ENCODE results near the gene CWC27. TPM values are rescaled to one million over a fixed set of nuclear protein-coding genes. Genes with fewer than 3 reads are reported as not detected.

The CWC27 gene
- total and polyA plus RNA-seq, 2 of the 13 experiments (the other 11 are each of a cell fraction or from before 2014, with no cell fraction given): 21.1 to 25.7 TPM

DNA sequence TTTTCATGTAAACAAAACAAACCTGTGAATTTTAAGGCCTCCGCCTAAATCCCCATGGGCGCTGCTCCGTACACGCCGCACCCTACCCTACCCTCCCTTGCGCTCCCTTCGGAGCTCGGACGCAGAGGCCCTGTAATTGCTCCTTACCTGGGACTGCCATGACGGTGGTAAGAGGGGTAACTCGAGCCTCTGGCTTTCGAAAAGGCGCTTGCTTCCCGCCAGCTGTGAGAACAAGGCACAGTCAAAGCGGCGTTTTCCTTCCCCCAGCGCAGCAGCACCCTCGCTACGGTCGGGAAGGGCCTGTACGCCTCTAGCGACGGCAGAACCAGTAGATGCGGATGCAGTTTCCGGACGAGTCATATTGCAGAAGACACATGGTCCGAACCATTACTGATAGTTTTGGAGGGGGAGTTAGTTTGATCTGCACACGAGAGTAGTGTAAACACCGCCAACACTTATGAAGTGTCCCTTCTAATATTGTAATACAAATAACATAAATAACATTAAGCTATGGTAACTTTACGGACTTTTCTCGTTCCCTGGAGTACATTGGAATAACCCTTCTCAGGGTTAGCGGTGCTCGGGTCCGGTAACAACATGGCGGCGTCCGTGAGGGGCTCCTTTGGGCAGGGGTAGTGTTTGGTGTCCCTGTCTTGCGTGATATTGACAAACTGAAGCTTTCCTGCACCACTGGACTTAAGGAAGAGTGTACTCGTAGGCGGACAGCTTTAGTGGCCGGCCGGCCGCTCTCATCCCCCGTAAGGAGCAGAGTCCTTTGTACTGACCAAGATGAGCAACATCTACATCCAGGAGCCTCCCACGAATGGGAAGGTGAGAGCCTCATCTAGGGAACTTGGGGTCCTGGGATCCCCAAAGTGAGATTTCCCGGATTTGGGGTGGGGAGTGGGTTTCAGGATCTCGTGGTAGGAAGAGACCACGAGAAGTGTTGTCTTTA, at the start of gene CWC27, which contains the start of gene SREK1IP1 (continued):
- TF ChIP-seq SALL2 (CRISPR knock-in tag; IDR thresholded peaks at IDR 0.05) (0 out of 2 replicates have a peak, but pooled peaks have one; percentile 55), ZNF547 (CRISPR knock-in tag; IDR thresholded peaks at IDR 0.05) (0 out of 2 replicates have a peak, but pooled peaks have one; percentile 48), ZNF414 (CRISPR knock-in tag; IDR thresholded peaks at IDR 0.05) (no peak), NAIF1 (CRISPR knock-in tag; IDR thresholded peaks at IDR 0.05; ENCODE audit: borderline replicate concordance) (peak; percentile 87), ZFP41 (CRISPR knock-in tag; IDR thresholded peaks at IDR 0.05; ENCODE audit: borderline replicate concordance) (no peak), NCOA2 (CRISPR knock-in tag; IDR thresholded peaks at IDR 0.05) (peak; percentile 14; the same call in 1 of the 2 replicates), ZNF740 (CRISPR knock-in tag; IDR thresholded peaks at IDR 0.05) (no peak), SRSF1 (optimal IDR thresholded peaks at IDR 0.05; ENCODE audit: low read depth, low read length) (no peak), ELF3 (CRISPR knock-in tag; IDR thresholded peaks at IDR 0.05) (peak; percentile 62), ATF4 (CRISPR knock-in tag; IDR thresholded peaks at IDR 0.05) (peak in 1 of 2 experiments; percentile 55; a peak in 1 of 4 replicates), HHEX (CRISPR knock-in tag; IDR thresholded peaks at IDR 0.05) (peak; percentile 57; the same call in 1 of the 2 replicates), ZBED4 (CRISPR knock-in tag; IDR thresholded peaks at IDR 0.05; ENCODE audit: borderline replicate concordance) (no peak), ZFP90 (CRISPR knock-in tag; IDR thresholded peaks at IDR 0.05; ENCODE audit: borderline replicate concordance) (no peak; the same call in 1 of the 2 replicates)
- TF ChIP-seq, protein P1, sequence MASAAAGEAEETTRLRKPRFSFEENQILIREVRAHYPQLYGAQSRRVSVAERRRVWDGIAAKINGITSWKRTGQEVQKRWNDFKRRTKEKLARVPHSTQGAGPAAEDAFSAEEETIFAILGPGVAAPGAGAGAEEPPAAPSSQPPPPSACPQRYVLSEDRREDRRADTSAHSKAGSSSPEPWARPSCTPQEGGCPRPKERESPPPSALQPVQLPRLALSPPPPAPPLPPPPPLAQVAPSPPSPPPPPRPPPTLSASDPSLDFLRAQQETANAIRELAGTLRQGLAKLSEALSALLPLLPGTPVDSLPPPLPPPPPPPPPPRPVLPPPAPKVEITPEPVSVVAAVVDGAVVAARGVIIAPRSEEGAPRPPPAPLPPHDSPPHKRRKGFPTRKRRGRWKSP (CRISPR knock-in tag; IDR thresholded peaks at IDR 0.05): peak; percentile 78
- TF ChIP-seq, protein P2, sequence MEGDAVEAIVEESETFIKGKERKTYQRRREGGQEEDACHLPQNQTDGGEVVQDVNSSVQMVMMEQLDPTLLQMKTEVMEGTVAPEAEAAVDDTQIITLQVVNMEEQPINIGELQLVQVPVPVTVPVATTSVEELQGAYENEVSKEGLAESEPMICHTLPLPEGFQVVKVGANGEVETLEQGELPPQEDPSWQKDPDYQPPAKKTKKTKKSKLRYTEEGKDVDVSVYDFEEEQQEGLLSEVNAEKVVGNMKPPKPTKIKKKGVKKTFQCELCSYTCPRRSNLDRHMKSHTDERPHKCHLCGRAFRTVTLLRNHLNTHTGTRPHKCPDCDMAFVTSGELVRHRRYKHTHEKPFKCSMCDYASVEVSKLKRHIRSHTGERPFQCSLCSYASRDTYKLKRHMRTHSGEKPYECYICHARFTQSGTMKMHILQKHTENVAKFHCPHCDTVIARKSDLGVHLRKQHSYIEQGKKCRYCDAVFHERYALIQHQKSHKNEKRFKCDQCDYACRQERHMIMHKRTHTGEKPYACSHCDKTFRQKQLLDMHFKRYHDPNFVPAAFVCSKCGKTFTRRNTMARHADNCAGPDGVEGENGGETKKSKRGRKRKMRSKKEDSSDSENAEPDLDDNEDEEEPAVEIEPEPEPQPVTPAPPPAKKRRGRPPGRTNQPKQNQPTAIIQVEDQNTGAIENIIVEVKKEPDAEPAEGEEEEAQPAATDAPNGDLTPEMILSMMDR (CRISPR knock-in tag; IDR thresholded peaks at IDR 0.05): 0 out of 2 replicates have a peak, but pooled peaks have one; percentile 15
